A204.1 (cell line): ENCODE results near the gene ASTE1.
"Not testable (repeated sequence)": the region's sequence is repeated elsewhere in the genome, so short reads cannot be mapped to it uniquely, and the experiment has no call there.

Source experiments
- FAIRE-seq: peaks from 2 replicates; lab custom pipeline; 2012; peaks lifted over from hg19 to GRCh38; lab: Jason Lieb, UNC

The ASTE1 gene

GRCh38 chr3:131009698-131010097 lies 16.9 kb downstream of the ASTE1 start:
- no peak for FAIRE-seq

- no peak for FAIRE-seq
Observed at GRCh38 chr3:131008326-131008725, 18.3 kb downstream of the ASTE1 start.

DNA sequence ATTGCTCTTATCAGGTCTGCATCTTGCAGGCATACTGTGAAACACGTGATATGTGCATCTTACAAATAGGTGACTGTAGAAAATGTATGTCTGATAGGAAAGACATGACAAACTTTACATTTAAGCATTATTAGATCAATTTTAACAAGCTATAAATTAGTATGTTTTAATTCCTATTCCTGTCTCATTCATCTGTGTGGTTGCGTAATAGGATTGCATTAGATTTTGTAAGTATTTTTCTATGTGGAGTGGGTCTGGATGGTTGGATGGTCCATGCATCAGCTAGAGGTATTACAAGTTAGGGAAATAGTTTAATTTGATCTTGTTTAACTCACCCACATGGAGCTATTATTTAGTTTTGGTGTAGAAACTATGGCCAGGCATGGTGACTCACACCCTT lies 18.8 kb downstream of the ASTE1 start:
- FAIRE-seq = no peak

GRCh38 chr3:131007256-131007655 lies 19.4 kb downstream of the ASTE1 start:
- no peak for FAIRE-seq

DNA sequence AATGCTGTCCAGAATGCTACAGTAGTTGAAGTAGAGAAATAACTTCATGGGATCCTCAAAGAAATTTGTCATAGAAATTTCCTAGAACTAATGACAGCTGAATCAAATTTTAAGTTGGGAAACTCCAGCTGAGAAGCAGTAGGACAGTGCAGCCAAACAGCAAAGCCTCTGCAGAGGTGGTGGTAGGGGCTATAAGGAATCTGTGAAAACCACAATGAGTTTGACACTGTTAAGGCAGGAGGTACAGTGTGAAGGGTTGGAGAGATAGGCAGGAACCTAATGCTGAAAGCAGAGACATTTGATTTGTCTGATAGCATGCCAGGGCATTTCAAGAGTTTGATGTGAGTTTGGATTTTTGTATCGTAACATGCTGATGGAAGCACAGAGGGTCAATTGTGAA lies 22.0 kb downstream of the ASTE1 start:
- no peak for FAIRE-seq

DNA sequence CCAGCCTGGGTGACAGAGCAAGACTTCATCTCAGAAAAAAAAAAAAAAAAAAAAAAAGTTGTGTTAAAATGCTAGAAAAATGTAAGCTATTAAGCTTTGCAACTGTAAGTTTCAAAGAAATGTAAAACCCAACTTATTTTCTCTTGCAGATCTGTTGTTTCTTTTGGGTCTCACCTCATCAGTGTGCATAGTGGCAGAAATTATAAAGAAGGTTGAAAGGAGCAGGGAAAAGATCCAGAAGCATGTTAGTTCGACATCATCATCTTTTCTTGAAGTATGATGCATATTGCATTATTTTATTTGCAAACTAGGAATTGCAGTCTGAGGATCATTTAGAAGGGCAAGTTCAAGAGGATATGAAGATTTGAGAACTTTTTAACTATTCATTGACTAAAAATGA lies 25.6 kb downstream of the ASTE1 start:
- FAIRE-seq = no peak

GRCh38 chr3:130997289-130997688 lies 29.3 kb downstream of the ASTE1 start:
- no peak for FAIRE-seq

GRCh38 chr3:130992344-130992743 lies 34.3 kb downstream of the ASTE1 start:
- FAIRE-seq = no peak

- no peak for FAIRE-seq
Observed at GRCh38 chr3:130991126-130991525, 35.5 kb downstream of the ASTE1 start.

DNA sequence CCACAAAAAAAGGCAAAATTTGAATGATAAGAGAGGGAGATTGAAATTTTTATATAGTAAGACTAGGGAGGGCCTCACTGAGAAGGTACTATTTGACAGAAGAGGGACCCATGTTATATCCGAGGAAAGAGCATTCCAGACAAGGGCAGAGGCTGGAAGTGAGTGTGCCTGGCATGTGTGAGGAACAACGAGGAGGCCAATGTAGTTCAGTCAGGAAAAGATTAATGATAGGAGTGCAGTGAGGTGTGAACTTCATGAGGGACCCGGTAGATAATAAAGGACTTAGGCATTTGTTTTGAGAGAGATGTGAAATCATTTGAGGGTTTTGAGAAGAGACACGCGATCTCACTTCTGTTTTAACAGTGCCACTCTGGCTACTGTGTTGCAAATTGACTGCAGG lies 36.3 kb downstream of the ASTE1 start:
- no peak for FAIRE-seq

GRCh38 chr3:130981469-130981868 lies 45.2 kb downstream of the ASTE1 start:
- FAIRE-seq = no peak

GRCh38 chr3:130979117-130979516 lies 47.5 kb downstream of the ASTE1 start:
- no peak for FAIRE-seq

- FAIRE-seq = no peak
Observed at GRCh38 chr3:130976706-130977105, 49.9 kb downstream of the ASTE1 start.

- no peak for FAIRE-seq
Observed at GRCh38 chr3:130975251-130975650, 51.4 kb downstream of the ASTE1 start.

DNA sequence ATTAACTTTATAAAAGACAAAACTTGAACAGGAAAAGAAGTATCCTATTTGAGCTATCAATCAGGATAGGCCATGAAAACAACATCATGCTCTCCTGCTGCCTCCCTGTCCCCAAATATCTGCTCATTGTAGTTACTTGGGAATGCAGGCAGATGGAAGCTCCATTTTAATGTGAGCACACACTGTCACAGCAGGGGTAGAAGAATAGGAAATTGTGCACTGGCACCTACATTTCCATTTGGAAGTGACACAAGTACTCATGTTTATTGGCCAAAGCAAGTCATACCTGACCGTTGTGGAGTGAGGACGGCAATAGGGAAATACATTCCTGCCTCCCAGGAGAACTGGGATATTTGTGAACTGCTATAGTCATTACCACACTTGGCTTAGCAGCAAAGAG lies 52.4 kb downstream of the ASTE1 start:
- no peak for FAIRE-seq

- no peak for FAIRE-seq
Observed at GRCh38 chr3:130973406-130973805, 53.2 kb downstream of the ASTE1 start.

- FAIRE-seq = not testable (repeated sequence)
Observed at GRCh38 chr3:130972592-130972991, 54.0 kb downstream of the ASTE1 start.

DNA sequence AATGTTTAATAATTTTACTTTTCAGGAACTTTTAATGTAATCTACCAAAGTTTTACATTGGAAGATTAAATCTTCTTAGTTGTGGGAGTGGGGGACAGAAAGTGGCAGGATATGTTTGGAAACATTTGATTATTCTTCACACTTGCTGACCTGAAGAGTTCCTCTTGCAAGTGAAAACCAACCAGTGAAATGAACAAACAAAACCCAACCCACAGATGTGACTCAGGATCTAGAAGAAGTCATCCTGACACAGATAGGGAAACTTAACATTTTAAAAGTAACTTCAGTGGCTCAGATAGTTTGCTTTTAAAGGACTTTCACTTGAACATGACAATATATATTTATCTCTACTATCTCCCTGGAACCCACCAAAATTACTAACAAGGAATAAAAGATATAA lies 55.4 kb downstream of the ASTE1 start:
- FAIRE-seq = no peak

DNA sequence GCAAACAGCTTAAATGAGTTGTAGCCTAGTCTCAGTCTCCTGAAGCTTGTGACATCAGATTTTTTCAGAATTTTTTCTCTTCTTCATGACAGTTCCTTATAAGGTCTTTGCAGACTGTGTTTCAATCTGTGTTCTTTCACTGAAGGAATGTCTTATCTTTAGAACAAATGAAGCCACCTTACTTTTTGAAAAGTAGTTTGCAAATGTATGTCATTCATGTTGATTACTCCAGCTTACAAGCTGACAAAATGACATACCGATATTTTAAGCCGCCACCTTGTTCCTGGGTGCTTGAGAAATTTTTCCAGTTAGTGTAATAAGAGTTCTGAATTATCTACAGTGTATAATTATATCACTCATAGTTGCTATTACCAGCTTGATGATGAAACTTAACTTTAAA lies 57.0 kb downstream of the ASTE1 start:
- FAIRE-seq = no peak

DNA sequence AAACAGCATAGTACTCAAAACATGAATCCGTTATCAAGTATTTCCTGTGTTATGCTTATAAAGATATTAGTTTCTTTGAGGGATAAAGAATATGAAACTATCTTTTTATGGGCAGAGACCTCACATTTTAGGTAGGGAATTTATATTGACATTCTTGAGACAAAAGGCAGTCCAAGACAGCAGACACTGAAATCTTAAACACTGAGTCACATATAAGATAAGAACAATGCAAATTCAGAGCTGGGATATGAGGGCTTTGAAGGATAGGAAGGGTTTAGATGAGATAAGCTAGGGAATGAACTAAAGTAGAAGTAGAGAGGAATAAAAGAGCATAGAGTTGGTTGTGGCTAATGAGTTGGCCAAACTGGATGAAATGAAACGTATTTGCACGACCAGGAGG lies 58.4 kb downstream of the ASTE1 start:
- no peak for FAIRE-seq

- no peak for FAIRE-seq
Observed at GRCh38 chr3:130967281-130967680, 59.3 kb downstream of the ASTE1 start.

DNA sequence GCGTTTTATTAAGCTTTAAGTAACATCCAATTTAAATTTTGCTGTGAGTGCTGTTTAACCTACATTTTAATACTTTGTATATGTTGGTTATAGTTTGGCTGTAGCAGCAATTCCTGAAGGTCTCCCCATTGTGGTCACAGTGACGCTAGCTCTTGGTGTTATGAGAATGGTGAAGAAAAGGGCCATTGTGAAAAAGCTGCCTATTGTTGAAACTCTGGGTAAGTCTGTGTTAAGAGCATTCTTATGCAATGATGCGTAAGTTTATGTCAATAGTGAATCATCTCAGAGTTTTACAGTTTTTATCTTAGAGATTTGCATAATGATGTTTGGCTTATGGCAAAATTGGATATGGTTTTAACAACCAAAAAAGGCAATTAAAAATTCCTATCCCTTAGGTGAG lies 62.7 kb downstream of the ASTE1 start:
- no peak for FAIRE-seq
